KOPT-K1 (cell line): ENCODE measurements around the gene GALNT12.

ENCODE experiments used
- H3K27ac ChIP-seq: fragments of 200-600 bp; sonication (generic); 2 replicates; pipeline ENCODE4 v1.5.1; 2016; ENCODE audit warnings: antibody characterized with exemption, mild to moderate bottlenecking, low read depth, low read length; ENCODE audit not compliant: poor library complexity, severe bottlenecking
- H3K36me3 ChIP-seq: fragments of 200-600 bp; sonication (generic); 2 replicates; pipeline ENCODE4 v1.5.1; 2017; ENCODE audit warnings: antibody characterized with exemption, mild to moderate bottlenecking, low read length, moderate library complexity; ENCODE audit not compliant: insufficient read depth
- H3K9me3 ChIP-seq: fragments of 200-600 bp; sonication (generic); 2 replicates; pipeline ENCODE4 v1.5.1; 2017; ENCODE audit warnings: antibody characterized with exemption, low read length, mild to moderate bottlenecking; ENCODE audit not compliant: insufficient read depth, poor library complexity, severe bottlenecking

The GALNT12 gene, protein sequence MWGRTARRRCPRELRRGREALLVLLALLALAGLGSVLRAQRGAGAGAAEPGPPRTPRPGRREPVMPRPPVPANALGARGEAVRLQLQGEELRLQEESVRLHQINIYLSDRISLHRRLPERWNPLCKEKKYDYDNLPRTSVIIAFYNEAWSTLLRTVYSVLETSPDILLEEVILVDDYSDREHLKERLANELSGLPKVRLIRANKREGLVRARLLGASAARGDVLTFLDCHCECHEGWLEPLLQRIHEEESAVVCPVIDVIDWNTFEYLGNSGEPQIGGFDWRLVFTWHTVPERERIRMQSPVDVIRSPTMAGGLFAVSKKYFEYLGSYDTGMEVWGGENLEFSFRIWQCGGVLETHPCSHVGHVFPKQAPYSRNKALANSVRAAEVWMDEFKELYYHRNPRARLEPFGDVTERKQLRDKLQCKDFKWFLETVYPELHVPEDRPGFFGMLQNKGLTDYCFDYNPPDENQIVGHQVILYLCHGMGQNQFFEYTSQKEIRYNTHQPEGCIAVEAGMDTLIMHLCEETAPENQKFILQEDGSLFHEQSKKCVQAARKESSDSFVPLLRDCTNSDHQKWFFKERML

DNA sequence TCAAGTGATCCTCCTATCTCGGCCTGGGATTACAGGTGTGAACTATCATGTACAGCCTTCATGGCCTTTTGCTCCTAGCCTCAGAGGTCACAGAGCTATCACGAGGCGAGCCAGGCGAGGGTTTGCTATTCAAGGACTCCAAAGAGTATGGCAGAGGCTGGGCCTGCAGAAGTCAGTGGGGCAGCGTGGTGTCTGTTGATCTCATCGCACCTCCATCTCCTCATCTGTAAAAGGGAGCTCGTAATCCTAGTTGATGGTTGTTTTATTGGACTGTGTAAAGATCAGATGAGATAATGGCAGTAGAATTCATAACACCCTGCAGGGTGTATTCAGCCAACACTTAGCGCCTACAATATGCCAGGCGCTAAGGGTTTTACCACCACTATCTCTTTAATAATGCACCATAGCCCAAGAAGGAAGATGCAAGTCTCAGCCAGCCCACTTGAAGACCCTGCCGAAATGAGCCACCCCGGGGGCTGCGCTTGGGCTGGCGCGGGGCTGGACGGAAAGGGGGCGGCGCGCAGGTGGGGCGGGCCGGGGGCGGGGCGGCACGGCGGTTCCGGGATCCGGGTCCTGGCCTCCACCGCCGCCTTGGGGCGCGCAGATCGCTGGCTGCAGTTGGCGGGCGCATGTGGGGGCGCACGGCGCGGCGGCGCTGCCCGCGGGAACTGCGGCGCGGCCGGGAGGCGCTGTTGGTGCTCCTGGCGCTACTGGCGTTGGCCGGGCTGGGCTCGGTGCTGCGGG lies at the start of gene GALNT12:
TSS of gene GALNT12 (plus strand) at position 601 of the 744 bp plus-strand sequence. CDS start at position 630, 29 bp downstream.
- H3K27ac ChIP-seq, result no peak within 1 kb of the TSS
- H3K36me3 ChIP-seq, result no peaks in the 10 kb centered on the region
- H3K9me3 ChIP-seq, result no peaks in the 10 kb centered on the region

DNA sequence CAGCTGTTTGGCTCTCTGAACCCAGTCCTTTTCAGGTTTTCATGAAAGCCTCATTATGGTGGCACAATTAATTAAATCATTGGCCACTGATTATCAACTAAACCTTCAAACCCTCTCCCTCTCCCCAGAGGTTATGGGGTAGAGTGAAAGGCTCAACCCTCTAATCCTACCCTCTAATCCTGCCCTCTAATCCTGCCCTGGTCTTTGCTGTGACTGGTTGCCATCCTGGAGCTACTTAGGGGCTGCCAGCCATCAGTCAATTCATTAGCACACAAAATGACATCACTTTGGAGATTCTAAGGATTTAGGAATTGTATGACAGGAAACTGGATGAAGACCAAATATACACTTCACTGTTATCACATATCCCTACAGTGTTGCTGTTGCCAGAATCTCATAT lies 47.2 kb upstream of the GALNT12 start:
- no peak overlapping the region for H3K27ac ChIP-seq
- peaks cover 15% of the 10 kb centered on the region for H3K9me3 ChIP-seq
- H3K36me3 ChIP-seq, result no peaks in the 10 kb centered on the region

DNA sequence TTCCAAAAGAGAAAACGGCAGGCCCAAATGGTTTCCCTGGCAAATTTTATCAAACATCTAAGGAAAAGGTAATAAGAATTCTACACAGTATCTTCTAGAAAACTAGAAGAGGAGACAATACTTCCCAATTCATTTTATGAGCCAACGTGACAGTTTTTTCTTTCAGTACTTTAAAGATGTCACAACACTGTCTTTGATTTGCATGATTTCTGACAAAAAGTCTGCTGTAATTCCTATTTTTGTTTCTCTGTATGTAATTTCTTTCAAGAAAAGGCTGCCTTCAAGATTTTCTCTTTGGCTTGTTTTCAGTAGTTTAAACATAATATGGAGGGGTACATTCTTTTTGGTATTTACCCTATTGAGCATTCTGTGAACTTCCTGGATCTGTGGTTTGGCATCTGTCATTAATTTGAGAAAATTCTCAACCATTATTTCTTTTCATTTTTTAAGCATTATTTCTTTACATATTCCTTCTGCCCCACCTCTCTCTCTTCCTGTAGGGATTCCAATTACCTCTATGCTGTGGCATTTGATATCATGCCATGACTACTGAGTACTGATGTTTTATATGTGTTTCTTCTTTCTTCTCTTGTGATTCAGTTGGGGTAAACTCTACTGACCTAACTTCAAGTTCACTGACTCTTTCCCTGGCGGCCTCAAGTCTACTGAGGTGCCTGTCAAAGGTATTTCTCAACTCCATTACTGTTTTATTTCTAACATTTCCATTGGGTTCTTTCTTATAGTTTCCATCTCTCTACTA lies 43.3 kb upstream of the GALNT12 start:
- no peaks in the 10 kb centered on the region for H3K36me3 ChIP-seq
- no peak overlapping the region for H3K27ac ChIP-seq
- peaks cover 1% of the 10 kb centered on the region for H3K9me3 ChIP-seq

DNA sequence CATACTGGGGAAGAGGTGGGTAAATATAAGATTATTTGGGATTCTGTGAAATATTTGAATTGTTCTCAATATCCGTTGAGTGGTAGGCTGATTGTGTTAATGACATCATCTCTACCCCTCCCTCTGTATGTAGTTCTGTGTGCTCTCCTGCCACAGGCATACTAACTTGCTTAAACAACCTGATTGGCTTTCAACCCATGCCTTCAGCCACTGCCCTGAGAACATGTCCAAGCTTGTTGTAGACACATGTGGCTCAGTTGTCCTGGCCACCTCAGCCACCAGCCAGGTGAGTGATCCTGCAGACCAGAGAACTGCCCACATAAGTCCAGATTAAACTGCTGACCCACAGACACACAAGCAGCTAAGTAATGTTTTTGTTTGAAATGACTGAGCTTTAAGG lies 42.2 kb upstream of the GALNT12 start:
- H3K36me3 ChIP-seq, result no peaks in the 10 kb centered on the region
- H3K9me3 ChIP-seq, result no peaks in the 10 kb centered on the region
- no peak overlapping the region for H3K27ac ChIP-seq

DNA sequence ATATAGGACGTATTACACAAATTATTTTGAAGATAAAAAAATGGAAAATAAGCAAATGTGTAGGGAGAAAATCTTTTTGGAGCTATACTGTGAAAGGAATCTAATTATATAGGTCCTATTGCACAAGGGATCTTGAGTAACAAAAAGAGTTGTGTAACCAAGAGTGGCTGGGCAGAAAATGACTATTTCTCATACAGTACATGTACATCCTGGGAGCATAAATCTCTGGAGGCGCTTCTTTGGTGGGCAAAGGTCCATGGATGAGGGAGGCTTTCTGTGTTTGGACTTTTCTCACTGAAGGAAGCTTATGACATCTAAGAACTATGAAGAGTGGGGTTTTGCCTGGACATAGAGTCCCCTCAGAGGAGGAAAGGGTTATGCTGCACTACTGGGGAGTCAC lies 40.9 kb upstream of the GALNT12 start:
- Histone ChIP-seq H3K27ac (no peak overlapping the region), H3K36me3 (no peaks in the 10 kb centered on the region), H3K9me3 (no peaks in the 10 kb centered on the region)

DNA sequence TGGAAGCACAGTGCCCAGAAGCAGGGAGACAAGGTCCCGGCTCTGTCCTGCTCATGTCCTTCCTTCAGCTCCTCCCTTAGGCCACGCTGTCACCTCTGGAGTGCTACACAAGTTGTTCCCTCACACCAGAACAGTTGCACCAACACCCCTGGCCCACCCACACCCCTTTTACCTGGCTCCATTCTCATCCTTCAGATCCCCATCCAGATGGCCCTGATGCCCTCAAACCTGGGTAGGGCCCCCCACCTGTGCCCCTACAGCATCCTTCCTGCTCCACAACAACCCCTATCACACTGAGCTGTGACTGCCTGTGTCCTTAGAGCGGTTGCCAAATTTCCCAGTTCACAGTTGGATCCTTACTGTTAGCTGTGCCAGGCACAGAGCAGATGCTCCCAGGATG lies 40.3 kb upstream of the GALNT12 start:
- Histone ChIP-seq H3K36me3 (no peaks in the 10 kb centered on the region), H3K9me3 (no peaks in the 10 kb centered on the region), H3K27ac (no peak overlapping the region)

DNA sequence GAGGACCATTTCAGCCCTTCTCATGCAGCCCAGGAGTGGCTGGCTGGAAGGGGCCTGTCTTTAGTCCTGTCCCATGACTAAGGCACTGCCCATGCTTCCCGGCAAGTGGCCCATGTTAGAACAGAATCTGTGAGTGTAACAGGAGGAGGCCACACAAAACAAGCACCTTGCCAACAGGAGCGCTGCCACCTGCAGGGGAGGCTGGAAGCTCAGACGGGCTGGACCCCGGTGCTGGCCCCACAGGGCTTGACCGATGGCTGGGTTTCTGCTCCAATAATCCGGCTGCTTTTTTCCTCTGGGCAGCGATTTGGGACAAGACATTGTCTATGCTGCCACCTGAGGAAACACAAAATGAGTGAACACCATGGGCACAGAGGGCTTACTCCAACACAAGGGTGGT lies 39.6 kb upstream of the GALNT12 start:
- Histone ChIP-seq H3K27ac (no peak overlapping the region), H3K9me3 (no peaks in the 10 kb centered on the region), H3K36me3 (no peaks in the 10 kb centered on the region)

DNA sequence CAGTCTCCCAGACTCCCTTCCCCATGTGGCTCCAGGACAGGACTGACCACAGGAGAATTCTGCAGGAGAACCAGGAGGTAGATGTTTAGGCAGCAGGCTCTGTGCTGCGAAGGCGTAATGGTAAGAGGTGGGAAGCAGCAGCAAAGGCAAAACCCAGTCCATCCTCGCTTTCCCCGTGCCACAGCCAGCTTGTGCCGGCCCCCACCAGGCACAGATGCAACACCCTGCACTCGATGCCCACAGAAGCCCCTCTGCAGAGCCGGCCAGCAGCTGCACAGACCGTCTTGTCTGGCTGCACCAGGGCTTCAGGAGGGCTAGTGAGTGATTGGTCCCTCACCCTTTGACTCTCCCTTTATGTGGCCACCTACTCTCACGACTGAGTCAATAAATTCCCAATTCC lies 39.1 kb upstream of the GALNT12 start:
- no peak overlapping the region for H3K27ac ChIP-seq
- no peaks in the 10 kb centered on the region for H3K9me3 ChIP-seq
- H3K36me3 ChIP-seq, result no peaks in the 10 kb centered on the region

DNA sequence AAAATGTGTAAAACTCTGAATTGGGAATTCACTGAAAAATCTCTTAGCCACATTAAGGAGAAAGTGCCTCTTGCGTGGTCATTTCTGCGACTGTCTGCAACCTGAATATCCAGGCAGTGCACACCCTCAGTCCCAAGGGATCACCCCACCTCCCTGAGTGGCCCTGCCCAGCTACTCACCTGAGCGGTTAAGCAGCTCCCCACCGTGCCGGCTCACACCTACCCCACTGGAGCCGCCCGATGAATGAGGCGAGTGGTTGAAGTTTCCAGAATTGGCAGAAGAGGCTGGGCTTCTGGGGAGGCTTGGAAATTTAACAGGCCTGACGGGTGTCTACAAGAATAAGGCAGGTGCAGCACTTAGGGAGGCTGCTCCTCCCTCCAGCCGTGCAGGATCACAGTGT lies 36.8 kb upstream of the GALNT12 start:
- Histone ChIP-seq H3K27ac (no peak overlapping the region), H3K36me3 (no peaks in the 10 kb centered on the region), H3K9me3 (no peaks in the 10 kb centered on the region)

DNA sequence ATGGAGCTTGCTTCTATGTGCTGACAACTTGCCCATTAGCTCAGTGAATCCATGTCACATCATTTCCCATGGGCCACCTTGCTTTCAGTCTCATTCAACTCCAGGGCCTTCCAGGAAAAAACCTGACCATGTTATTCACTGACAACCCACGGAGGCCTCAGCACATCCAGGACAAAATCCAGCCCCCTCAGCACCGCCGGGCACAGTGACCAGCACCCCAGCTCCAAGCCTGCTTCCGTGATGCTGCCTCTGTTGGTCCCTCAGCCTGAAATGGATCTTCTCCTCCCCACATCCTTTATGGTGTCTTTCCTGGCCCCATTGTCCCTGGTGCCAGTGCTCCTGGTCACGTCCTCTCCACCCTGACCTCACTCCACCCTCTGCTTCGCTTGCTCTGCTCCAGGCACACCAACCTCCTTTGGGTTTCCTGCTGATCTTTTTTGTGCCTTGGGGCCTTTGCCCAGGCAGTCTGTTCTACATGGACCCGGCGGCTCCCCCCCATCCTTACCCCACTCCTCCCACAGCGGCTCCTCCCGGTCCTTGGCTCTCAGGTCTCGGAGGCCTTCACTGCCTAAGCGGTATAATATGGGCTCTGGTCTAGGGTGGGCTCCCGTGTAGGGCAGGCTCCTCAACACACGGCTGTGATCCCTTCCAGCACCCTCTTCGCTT lies 36.1 kb upstream of the GALNT12 start:
- no peak overlapping the region for H3K27ac ChIP-seq
- no peaks in the 10 kb centered on the region for H3K36me3 ChIP-seq
- H3K9me3 ChIP-seq, result no peaks in the 10 kb centered on the region

DNA sequence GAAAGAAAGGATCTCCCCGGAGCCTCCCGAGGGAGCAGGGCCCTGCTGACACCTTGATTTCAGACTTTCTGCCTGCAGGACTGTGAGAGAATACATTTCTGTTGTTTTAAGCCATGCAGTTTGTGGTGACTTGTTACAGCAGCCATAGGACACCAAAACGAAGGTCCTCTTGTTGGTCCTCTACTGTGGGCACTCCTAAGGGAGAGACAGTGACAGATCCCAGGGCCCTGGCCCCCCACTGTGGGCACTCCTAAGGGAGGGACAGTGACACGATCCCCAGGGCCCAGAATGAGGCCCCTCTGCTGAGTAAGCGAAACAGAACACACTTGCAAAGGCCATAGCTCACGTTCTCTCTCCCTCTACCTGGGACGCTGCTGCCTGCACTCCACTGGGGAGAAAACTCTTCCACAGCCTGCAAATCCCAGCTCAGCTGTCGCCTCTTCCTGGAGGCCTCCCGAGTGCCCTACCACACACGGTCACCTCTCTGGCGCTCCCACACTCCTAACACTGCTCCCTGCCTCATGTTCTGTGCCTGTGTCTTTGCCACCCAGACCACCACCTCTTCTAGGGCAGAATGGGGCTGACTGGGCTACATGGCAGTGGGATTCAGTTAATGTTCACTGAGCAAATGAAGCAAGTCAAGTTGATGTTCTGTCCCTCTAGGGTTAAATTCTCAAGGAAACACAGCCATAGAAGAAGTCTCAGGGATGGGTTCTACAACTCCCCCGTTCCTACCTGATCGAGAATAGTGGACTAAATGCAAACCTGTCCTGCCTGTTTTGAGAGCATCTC lies 34.9 kb upstream of the GALNT12 start:
- H3K36me3 ChIP-seq, result no peaks in the 10 kb centered on the region
- no peaks in the 10 kb centered on the region for H3K9me3 ChIP-seq
- H3K27ac ChIP-seq, result no peak overlapping the region

DNA sequence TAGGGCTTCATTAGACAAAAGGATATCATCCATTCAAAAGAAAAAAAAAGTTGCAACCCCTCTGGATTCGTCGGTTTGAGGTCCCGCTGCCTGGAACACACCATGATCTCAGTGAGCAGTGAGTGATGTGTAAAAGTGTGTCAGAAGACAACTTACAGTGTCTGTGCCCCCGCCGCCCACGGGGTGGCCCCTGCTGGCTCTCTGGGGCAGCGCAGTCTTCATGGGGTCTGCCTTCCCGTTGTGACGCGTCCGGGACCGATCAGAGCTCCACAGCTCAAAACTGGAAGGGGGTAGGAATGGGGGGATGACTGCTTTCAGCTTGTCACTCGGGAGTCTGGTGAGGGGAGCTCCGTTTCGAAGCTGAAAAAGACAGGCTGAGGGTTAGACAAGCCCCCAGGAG lies 33.7 kb upstream of the GALNT12 start:
- Histone ChIP-seq H3K36me3 (no peaks in the 10 kb centered on the region), H3K27ac (no peak overlapping the region), H3K9me3 (no peaks in the 10 kb centered on the region)

DNA sequence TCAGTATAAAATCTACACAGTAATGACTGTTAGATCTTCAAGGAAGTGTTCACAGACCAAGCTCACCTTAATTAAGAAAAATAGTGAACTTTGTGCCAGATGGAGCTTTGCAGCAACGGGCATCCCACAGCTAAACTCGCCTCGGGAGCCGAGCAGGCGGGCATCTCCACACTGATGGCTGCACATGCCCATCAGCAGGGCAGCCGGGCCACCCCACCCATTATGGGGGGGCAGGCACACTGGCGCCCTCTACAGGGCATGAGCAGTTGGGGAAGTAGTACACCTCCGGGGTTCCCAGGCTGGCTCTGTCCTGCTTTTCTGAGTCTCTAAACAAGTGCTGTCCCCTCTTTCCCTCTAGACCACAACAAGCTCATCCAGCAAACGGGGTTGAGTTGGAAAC lies 32.7 kb upstream of the GALNT12 start:
- no peak overlapping the region for H3K27ac ChIP-seq
- no peaks in the 10 kb centered on the region for H3K36me3 ChIP-seq
- no peaks in the 10 kb centered on the region for H3K9me3 ChIP-seq

DNA sequence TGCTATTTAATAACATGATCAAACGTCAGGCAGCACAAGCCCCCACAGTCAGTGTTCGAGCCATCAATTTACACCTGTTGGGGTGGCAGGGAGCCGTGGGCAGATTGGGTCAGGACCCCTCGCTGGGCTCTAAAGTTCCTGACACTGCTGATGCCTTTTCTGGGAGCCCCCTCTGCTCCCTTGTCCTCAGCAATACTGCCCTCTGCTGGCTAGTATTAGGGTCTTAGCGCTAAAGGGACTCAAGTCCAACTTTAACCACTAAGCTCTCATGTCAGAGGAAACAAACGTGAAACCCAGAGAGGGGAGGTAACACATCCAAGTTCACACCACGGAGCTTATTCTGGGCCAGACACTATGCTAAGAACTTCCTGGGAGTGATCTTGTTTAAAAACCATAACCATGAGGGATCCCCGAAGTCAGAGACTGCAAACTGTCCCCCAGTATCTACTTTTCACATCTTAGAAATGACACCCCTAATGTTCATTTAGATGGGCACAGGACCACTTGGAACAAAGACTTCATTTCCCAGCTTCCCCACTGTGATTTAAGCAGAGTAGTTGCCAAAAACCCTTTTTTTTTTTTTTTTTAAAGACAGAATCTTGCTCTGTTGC lies 31.5 kb upstream of the GALNT12 start:
- no peaks in the 10 kb centered on the region for H3K9me3 ChIP-seq
- H3K27ac ChIP-seq, result no peak overlapping the region
- H3K36me3 ChIP-seq, result no peaks in the 10 kb centered on the region
